ENCODE measurements around the gene LEMD2.

DNA sequence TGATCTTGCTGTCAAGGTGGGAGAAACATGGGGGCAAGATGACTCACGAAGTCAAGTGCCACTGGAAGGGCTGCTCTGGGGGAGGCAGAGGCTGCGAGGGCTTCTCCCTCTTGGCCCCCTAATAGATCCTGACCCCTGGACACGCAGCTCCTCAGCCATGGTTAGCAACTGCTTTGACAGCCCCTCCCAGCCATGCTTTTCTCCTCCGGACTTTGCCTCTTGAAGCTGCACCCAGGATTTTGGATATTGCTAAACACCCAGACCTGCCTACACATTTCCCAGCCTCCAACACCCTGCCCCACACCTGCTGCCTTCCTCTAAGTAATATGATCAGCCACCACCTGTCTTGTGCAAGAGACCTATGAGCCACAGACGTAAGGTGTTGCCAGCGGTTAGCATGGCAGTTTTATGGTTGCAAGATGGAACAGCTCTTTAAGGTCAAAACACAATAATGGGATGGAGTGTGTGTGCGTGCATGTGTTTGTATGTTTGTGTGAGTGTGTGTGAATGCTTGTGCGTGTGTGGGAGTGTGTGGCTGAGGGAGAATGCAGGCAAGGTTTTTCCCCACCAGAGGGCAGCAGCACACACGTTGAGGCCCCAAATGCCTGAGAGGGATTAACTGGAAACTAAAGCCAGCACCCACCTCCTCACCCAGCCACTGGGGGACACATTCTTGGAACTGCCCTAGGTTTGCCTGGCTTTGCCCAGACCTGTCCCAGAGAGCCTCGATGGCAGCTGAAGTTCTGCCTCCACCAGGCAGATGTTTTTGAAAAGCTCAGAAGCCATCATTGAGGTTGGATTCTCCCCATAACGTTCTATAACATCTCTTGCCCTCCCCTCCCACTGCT lies 44.7 kb downstream of the LEMD2 start:
- TF ChIP-seq, protein P1, sequence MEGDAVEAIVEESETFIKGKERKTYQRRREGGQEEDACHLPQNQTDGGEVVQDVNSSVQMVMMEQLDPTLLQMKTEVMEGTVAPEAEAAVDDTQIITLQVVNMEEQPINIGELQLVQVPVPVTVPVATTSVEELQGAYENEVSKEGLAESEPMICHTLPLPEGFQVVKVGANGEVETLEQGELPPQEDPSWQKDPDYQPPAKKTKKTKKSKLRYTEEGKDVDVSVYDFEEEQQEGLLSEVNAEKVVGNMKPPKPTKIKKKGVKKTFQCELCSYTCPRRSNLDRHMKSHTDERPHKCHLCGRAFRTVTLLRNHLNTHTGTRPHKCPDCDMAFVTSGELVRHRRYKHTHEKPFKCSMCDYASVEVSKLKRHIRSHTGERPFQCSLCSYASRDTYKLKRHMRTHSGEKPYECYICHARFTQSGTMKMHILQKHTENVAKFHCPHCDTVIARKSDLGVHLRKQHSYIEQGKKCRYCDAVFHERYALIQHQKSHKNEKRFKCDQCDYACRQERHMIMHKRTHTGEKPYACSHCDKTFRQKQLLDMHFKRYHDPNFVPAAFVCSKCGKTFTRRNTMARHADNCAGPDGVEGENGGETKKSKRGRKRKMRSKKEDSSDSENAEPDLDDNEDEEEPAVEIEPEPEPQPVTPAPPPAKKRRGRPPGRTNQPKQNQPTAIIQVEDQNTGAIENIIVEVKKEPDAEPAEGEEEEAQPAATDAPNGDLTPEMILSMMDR (IDR thresholded peaks at IDR 0.05), result peak; percentile 76 to 96 (median 84)
- TF ChIP-seq POLR2A (IDR thresholded peaks at IDR 0.05; ENCODE audit: low read depth), result peak; percentile 15
- no peak for TF ChIP-seq EP300 (IDR thresholded peaks at IDR 0.05)

Data from esophagus muscularis mucosa (tissue), 4 donors.